K562 (cell line): Measurements from ENCODE around the gene ERMN. TPM values are rescaled to one million over a fixed set of nuclear protein-coding genes. Genes with fewer than 3 reads are reported as not detected.

Source experiments
- ATAC-seq: fragments of 200-7000 bp; cut with Tn5 transposase; 3 replicates; pipeline ENCODE4 v1.9.1; 2020; ENCODE audit warnings: moderate library complexity
- BruUV-seq: library from RNA; stranded (reverse); fragments of 400-500 nt; replicated peaks from 2 replicates; lab custom pipeline; 2021; lab: Mats Ljungman, UMichigan
- CTCF ChIA-PET: fragments of 300-600 bp; formaldehyde crosslinking; extraction: SDS; loops from one replicate; lab custom pipeline; 2021; ENCODE audit warnings: low intra/inter-chr PET ratio; lab: Yijun Ruan, JAX
- POLR2A ChIA-PET: fragments of 300-600, 350-650 bp; sonication (Branson Sonifier 250); formaldehyde crosslinking; extraction: SDS; loops from one replicate; lab custom pipeline; 2021; ENCODE audit warnings: antibody characterized with exemption, inconsistent platforms; lab: Yijun Ruan, JAX
- DNase-seq, 4 experiments: peaks; one replicate each; pipeline versions ENCODE4 v3.0.0 to v3.0.0-alpha.2; 2011 to 2018; ENCODE audit warnings: low spot score in 3 of 4, mixed read lengths in 3 of 4; ENCODE audit errors: extremely low read depth in 1 of 4
- FAIRE-seq: peaks from 2 replicates; lab custom pipeline; 2011; peaks lifted over from hg19 to GRCh38; lab: Jason Lieb, UNC
- H2AFZ ChIP-seq: 2 replicates; pipeline ENCODE4 v1.6.0; 2011; ENCODE audit warnings: low read depth, low read length, control low read depth, inconsistent platforms
- H3K27ac ChIP-seq: fragments of 200-600 bp; 3 replicates; pipeline ENCODE4 v1.8.0; 2011; ENCODE audit warnings: low read depth, mild to moderate bottlenecking, control low read depth, inconsistent platforms, low read length, moderate library complexity, mixed read lengths; ENCODE audit errors: extremely low read depth
- H3K27me3 ChIP-seq, 2 experiments: fragments of 300-600 bp in 1 of 2; 2 replicates in 1 of 2; 3 replicates in 1 of 2; pipeline versions ENCODE4 v1.6.0 to v1.8.0; 2011; ENCODE audit warnings: inconsistent platforms in 2 of 2, low read length in 2 of 2, mild to moderate bottlenecking in 1 of 2, mixed read lengths in 1 of 2, moderate library complexity in 1 of 2; ENCODE audit not compliant: control insufficient read depth in 2 of 2, insufficient read depth in 2 of 2
- H3K36me3 ChIP-seq: fragments of 300-600 bp; 3 replicates; pipeline ENCODE4 v1.8.0; 2011; ENCODE audit warnings: mild to moderate bottlenecking, low read length, inconsistent platforms; ENCODE audit not compliant: control insufficient read depth, insufficient read depth
- H3K4me1 ChIP-seq, 2 experiments: fragments of 200-600 bp in 1 of 2; replicated peaks in 1 of 2; 2 replicates in 1 of 2; 3 replicates in 1 of 2; pipeline versions ENCODE4 v1.5.1 to v1.8.0; 2011; ENCODE audit warnings: inconsistent platforms in 2 of 2, low read length in 2 of 2, mild to moderate bottlenecking in 1 of 2, mixed read lengths in 1 of 2, moderate library complexity in 1 of 2; ENCODE audit not compliant: control insufficient read depth in 2 of 2, insufficient read depth in 2 of 2
- H3K4me2 ChIP-seq: 2 replicates; pipeline ENCODE4 v1.6.1; 2011; ENCODE audit warnings: low read length, control low read depth, inconsistent platforms, mixed read lengths; ENCODE audit not compliant: insufficient read depth
- H3K4me3 ChIP-seq: fragments of 200-600 bp; sonication (generic), shearing (Covaris generic); 2 replicates; pipeline ENCODE4 v1.5.1; 2016; ENCODE audit warnings: control low read depth, inconsistent platforms
- H3K79me2 ChIP-seq: fragments of 200-600 bp; 3 replicates; pipeline ENCODE4 v1.8.0; 2011; ENCODE audit warnings: low read length, inconsistent platforms; ENCODE audit not compliant: control insufficient read depth, insufficient read depth
- H3K9ac ChIP-seq, 2 experiments: 2 replicates each; pipeline versions ENCODE4 v1.6.0 to v1.6.1; 2011; ENCODE audit warnings: low read depth in 2 of 2, low read length in 2 of 2, control low read depth in 1 of 2, inconsistent platforms in 1 of 2, mild to moderate bottlenecking in 1 of 2, mixed read lengths in 1 of 2; ENCODE audit not compliant: insufficient read depth in 1 of 2
- H3K9me1 ChIP-seq: one replicate; pipeline ENCODE4 v1.6.0; 2011; ENCODE audit warnings: inconsistent platforms, mild to moderate bottlenecking, low read length, moderate library complexity; ENCODE audit not compliant: control insufficient read depth, insufficient read depth
- H3K9me3 ChIP-seq: replicated peaks from 2 replicates; pipeline ENCODE4 v1.5.1; 2011; ENCODE audit warnings: low read depth, low read length, inconsistent platforms; ENCODE audit not compliant: control insufficient read depth, insufficient read depth
- H4K20me1 ChIP-seq: replicated peaks from 2 replicates; pipeline ENCODE4 v1.6.1; 2011; ENCODE audit warnings: low read length, inconsistent platforms, mixed read lengths; ENCODE audit not compliant: control insufficient read depth, insufficient read depth
- NR2C1 ChIP-seq, 2 experiments: fragments of 450-650 bp; IDR thresholded peaks; 2 replicates each; pipeline ENCODE4 v1.6.1; 2017; ENCODE audit warnings: mild to moderate bottlenecking in 2 of 2, antibody characterized with exemption in 1 of 2, inconsistent platforms in 1 of 2, missing compliant biosample characterization in 1 of 2, missing genetic modification characterization in 1 of 2
- POLR2A ChIP-seq: fragments of 450-650 bp; conservative IDR thresholded peaks from 2 replicates; pipeline ENCODE4 v1.6.1; 2016
- SUPT5H ChIP-seq: fragments of 450-650 bp; IDR thresholded peaks from 2 replicates; pipeline ENCODE4 v1.6.1; 2016
- ZNF384 ChIP-seq: IDR thresholded peaks from 2 replicates; pipeline ENCODE4 v1.6.1; 2012; ENCODE audit warnings: low read depth, low read length, improper control_type of control experiment
- WGBS: fragments of 100-300 bp; shearing (Covaris generic); methylation state at CpG from one replicate; pipeline ENCODE4 v1.1.6; 2016; ENCODE audit warnings: low coverage, mixed read lengths; ENCODE audit not compliant: insufficient coverage; ENCODE audit errors: missing lambda C conversion rate; 5-methylcytosine and 5-hydroxymethylcytosine counted together
- in situ Hi-C: fragments of 300-500 bp; cut with MboI; formaldehyde crosslinking; loops from 4 replicates; pipeline ENCODE4 v1.15.0; 2018; ENCODE audit warnings: inconsistent platforms, mixed read lengths
- intact Hi-C: fragments of 100-400 bp; cut with micrococcal nuclease; formaldehyde crosslinking; loops from 2 replicates; pipeline ENCODE4 v1.14.2; 2022
- polyA plus RNA-seq, 8 experiments: library from polyadenylated mRNA; depleted of rRNA in 4 of 8; stranded (reverse) in 5 of 8; unstranded in 3 of 8; fragments of >200 nt; fragmentation: Nextera tagmentation in 2 of 8; fragmentation: Illumina TruSeq in 1 of 8; extraction: Ambion mirVana in 2 of 8; extraction: Trizol in 1 of 8; gene quantifications; 2 replicates each; pipeline versions ENCODE4 v1.2.1 to v1.2.3, GENCODE V29; 2011 to 2014; ENCODE audit warnings: inconsistent platforms in 1 of 8, missing spikeins in 1 of 8
- total RNA-seq, 7 experiments: library from RNA; depleted of rRNA in 6 of 7; stranded (reverse); fragments of >200 nt in 6 of 7; fragmentation: Illumina TruSeq in 2 of 7; extraction: Trizol in 2 of 7; gene quantifications; 2 replicates each; pipeline versions ENCODE4 v1.2.1 to v1.2.3, GENCODE V29; 2011 to 2021; ENCODE audit warnings: low replicate concordance in 1 of 7
- TF ChIP-seq, protein P1 (sequence below): fragments of 250-450 bp; sonication (Bioruptor Pico); IDR thresholded peaks from 2 replicates; pipeline ENCODE4 v1.4.0; 2020

Gene ERMN
- total and polyA plus RNA-seq, 9 of the 15 experiments (the other 6 are each of a cell fraction or from before 2014, with no cell fraction given), result 0.03 to 0.11 (median 0.05) TPM; not detected in 3

GRCh38 chr2:157301307-157301706 is 24.3 kb downstream of the ERMN start:
- WGBS, result 80% methylated on average over 2 of the region's 2 CpGs
- Histone ChIP-seq H3K4me1 (peaks cover 0 to 17% of the 10 kb centered on the region in 2 experiments; a peak in 2 of 5 replicates), H3K27me3 (no peaks in the 10 kb centered on the region), H3K36me3 (peaks cover 64% of the 10 kb centered on the region), H3K27ac (peak overlapping the region; percentile 19; the same call in 1 of the 3 replicates), H3K4me3 (no peak overlapping the region), H3K9me3 (no peaks in the 10 kb centered on the region), H4K20me1 (no peaks in the 10 kb centered on the region), H3K79me2 (no peaks in the 10 kb centered on the region), H3K9ac (no peak overlapping the region), H3K4me2 (no peak overlapping the region), H3K9me1 (no peaks in the 10 kb centered on the region), H2AFZ (no peak overlapping the region)
- ChIA-PET POLR2A (interaction anchor here (0.8 to 3.4 kb wide), 4 partner anchors 9 to 979 kb away, joined by 3 to 10 read pairs (median 4); no protein-coding TSS in a partner anchor), CTCF (no interaction called here)
- BruUV-seq, result no TSS peak
- in situ Hi-C loops (no loop called here), intact Hi-C loops (loop anchor here (5.0 kb wide), 2 partner anchors 291 to 461 kb away; no protein-coding TSS in a partner anchor)
- no peak for DNase-seq
- TF ChIP-seq NR2C1 (IDR thresholded peaks at IDR 0.05), result peak; percentile 48
- peak; percentile 46; the same call in 1 of the 2 replicates for TF ChIP-seq NR2C1 (tag; IDR thresholded peaks at IDR 0.05)
- TF ChIP-seq, protein P1, sequence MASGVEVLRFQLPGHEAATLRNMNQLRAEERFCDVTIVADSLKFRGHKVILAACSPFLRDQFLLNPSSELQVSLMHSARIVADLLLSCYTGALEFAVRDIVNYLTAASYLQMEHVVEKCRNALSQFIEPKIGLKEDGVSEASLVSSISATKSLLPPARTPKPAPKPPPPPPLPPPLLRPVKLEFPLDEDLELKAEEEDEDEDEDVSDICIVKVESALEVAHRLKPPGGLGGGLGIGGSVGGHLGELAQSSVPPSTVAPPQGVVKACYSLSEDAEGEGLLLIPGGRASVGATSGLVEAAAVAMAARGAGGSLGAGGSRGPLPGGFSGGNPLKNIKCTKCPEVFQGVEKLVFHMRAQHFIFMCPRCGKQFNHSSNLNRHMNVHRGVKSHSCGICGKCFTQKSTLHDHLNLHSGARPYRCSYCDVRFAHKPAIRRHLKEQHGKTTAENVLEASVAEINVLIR (CRISPR knock-in tag), result 0 out of 2 replicates have a peak, but pooled peaks have one; percentile 8
- no peak for TF ChIP-seq ZNF384
- TF ChIP-seq POLR2A, result peak; percentile 52
- peak; percentile 53 for TF ChIP-seq SUPT5H
- ATAC-seq, result no peak; the same call in 2 of the 3 replicates
- peak; percentile 15 for FAIRE-seq
